ENCODE data around the gene MAP3K1.

DNA sequence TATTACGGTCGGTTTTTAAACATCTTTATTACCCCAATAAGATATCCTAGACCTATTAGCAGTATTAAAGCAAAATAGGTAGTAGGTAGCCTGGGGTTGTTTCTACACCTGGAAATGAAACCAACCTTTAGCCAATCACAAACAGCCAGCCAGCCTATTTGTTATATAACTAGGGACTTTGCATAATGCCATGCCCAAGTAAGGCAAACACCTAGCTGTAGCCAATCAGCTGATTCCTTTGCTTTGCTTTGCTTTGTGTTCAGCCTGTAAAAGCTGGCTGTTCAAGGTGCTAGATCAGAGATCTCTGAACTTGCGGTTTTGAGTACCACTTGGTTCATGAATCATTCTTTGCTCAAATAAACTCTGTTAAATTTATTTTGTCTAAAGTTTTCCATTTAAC, 47.6 kb downstream of the MAP3K1 start:
- TF ChIP-seq, protein P1, sequence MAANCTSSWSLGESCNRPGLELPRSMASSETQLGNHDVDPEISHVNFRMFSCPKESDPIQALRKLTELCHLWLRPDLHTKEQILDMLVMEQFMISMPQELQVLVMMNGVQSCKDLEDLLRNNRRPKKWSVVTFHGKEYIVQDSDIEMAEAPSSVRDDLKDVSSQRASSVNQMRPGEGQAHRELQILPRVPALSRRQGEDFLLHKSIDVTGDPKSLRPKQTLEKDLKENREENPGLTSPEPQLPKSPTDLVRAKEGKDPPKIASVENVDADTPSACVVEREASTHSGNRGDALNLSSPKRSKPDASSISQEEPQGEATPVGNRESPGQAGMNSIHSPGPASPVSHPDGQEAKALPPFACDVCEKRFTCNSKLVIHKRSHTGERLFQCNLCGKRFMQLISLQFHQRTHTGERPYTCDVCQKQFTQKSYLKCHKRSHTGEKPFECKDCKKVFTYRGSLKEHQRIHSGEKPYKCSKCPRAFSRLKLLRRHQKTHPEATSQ (tag by site-specific recombination; IDR thresholded peaks at IDR 0.05): no peak
- no peak for TF ChIP-seq CTCF (tag by site-specific recombination; IDR thresholded peaks at IDR 0.05)
- TF ChIP-seq, protein P2, sequence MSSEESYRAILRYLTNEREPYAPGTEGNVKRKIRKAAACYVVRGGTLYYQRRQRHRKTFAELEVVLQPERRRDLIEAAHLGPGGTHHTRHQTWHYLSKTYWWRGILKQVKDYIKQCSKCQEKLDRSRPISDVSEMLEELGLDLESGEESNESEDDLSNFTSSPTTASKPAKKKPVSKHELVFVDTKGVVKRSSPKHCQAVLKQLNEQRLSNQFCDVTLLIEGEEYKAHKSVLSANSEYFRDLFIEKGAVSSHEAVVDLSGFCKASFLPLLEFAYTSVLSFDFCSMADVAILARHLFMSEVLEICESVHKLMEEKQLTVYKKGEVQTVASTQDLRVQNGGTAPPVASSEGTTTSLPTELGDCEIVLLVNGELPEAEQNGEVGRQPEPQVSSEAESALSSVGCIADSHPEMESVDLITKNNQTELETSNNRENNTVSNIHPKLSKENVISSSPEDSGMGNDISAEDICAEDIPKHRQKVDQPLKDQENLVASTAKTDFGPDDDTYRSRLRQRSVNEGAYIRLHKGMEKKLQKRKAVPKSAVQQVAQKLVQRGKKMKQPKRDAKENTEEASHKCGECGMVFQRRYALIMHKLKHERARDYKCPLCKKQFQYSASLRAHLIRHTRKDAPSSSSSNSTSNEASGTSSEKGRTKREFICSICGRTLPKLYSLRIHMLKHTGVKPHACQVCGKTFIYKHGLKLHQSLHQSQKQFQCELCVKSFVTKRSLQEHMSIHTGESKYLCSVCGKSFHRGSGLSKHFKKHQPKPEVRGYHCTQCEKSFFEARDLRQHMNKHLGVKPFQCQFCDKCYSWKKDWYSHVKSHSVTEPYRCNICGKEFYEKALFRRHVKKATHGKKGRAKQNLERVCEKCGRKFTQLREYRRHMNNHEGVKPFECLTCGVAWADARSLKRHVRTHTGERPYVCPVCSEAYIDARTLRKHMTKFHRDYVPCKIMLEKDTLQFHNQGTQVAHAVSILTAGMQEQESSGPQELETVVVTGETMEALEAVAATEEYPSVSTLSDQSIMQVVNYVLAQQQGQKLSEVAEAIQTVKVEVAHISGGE (tag by site-specific recombination; conservative IDR thresholded peaks at IDR 0.05; ENCODE audit: low read depth): no peak
- no peak for TF ChIP-seq ZNF24 (tag by site-specific recombination; IDR thresholded peaks at IDR 0.05)
- no peak for TF ChIP-seq ZEB2 (tag by site-specific recombination; IDR thresholded peaks at IDR 0.05)
- TF ChIP-seq ZSCAN30 (tag by site-specific recombination; IDR thresholded peaks at IDR 0.05): no peak
